Neuronal stem cell (in vitro differentiated cells): ENCODE data around the gene DNAH2.

Source experiments
- DNase-seq: peaks from one replicate; pipeline ENCODE4 v3.0.0-alpha.2; 2013; ENCODE audit warnings: low spot score
- H2AFZ ChIP-seq: one replicate; pipeline ENCODE4 v1.6.1; 2013; ENCODE audit warnings: mild to moderate bottlenecking, low read length, inconsistent platforms
- H2AK5ac ChIP-seq: 2 replicates; pipeline ENCODE4 v1.6.1; 2013; ENCODE audit warnings: low read depth, mild to moderate bottlenecking, inconsistent platforms, low read length, moderate library complexity, mixed read lengths
- H2BK120ac ChIP-seq: 2 replicates; pipeline ENCODE4 v1.6.1; 2013; ENCODE audit warnings: low read depth, mild to moderate bottlenecking, inconsistent platforms, low read length, moderate library complexity, mixed read lengths
- H2BK12ac ChIP-seq: one replicate; pipeline ENCODE4 v1.6.1; 2013; ENCODE audit warnings: low read length, inconsistent platforms
- H2BK15ac ChIP-seq: 2 replicates; pipeline ENCODE4 v1.6.1; 2013; ENCODE audit warnings: mild to moderate bottlenecking, low read length, inconsistent platforms, mixed read lengths
- H2BK5ac ChIP-seq: one replicate; pipeline ENCODE4 v1.6.1; 2013; ENCODE audit warnings: inconsistent platforms, mild to moderate bottlenecking, low read length, moderate library complexity
- H3K14ac ChIP-seq: one replicate; pipeline ENCODE4 v1.6.1; 2013; ENCODE audit warnings: low read length, inconsistent platforms
- H3K18ac ChIP-seq: 2 replicates; pipeline ENCODE4 v1.6.1; 2013; ENCODE audit warnings: low read length, inconsistent platforms
- H3K23ac ChIP-seq: 2 replicates; pipeline ENCODE4 v1.6.1; 2013; ENCODE audit warnings: low read depth, mild to moderate bottlenecking, mixed read lengths, low read length, inconsistent platforms; ENCODE audit not compliant: poor library complexity
- H3K27ac ChIP-seq: replicated peaks from 3 replicates; pipeline ENCODE4 v1.5.1; 2013; ENCODE audit warnings: low read length, inconsistent platforms
- H3K27me3 ChIP-seq, 3 experiments: 2 replicates each; pipeline ENCODE4 v1.6.1; 2013; ENCODE audit warnings: low read length in 3 of 3, mild to moderate bottlenecking in 2 of 3, inconsistent platforms in 1 of 3, low read depth in 1 of 3, mixed read lengths in 1 of 3, moderate library complexity in 1 of 3; ENCODE audit not compliant: control insufficient read depth in 3 of 3, insufficient read depth in 3 of 3
- H3K36me3 ChIP-seq, 2 donors: replicated peaks in 1 of 2; 2 replicates each; pipeline ENCODE4 v1.6.1; 2013; ENCODE audit warnings: low read length in 2 of 2; ENCODE audit not compliant: control insufficient read depth in 2 of 2, insufficient read depth in 2 of 2
- H3K4ac ChIP-seq: 2 replicates; pipeline ENCODE4 v1.6.1; 2013; ENCODE audit warnings: inconsistent platforms, mild to moderate bottlenecking, low read length, moderate library complexity
- H3K4me1 ChIP-seq, 2 donors: 1 replicate in 1 of 2; 2 replicates in 1 of 2; pipeline ENCODE4 v1.6.1; 2013; ENCODE audit warnings: low read length in 2 of 2, low read depth in 1 of 2; ENCODE audit not compliant: control insufficient read depth in 2 of 2, insufficient read depth in 1 of 2
- H3K4me2 ChIP-seq: one replicate; pipeline ENCODE4 v1.6.1; 2013; ENCODE audit warnings: mild to moderate bottlenecking, low read length, inconsistent platforms; ENCODE audit not compliant: insufficient read depth, poor library complexity, severe bottlenecking
- H3K4me3 ChIP-seq, 2 donors: 2 replicates each; pipeline ENCODE4 v1.5.1; 2013; ENCODE audit warnings: low read length in 2 of 2, mild to moderate bottlenecking in 2 of 2, inconsistent platforms in 1 of 2, moderate library complexity in 1 of 2
- H3K79me1 ChIP-seq: one replicate; pipeline ENCODE4 v1.6.1; 2013; ENCODE audit warnings: low read depth, mild to moderate bottlenecking, inconsistent platforms, low read length, moderate library complexity
- H3K9ac ChIP-seq: one replicate; pipeline ENCODE4 v1.6.1; 2013; ENCODE audit warnings: mild to moderate bottlenecking, low read depth, low read length, inconsistent platforms; ENCODE audit not compliant: poor library complexity
- H3K9me3 ChIP-seq, 2 donors: replicated peaks in 1 of 2; 2 replicates each; pipeline versions ENCODE3 to v1.6.1; 2013; ENCODE audit warnings: low read length in 2 of 2, mild to moderate bottlenecking in 2 of 2, inconsistent platforms in 1 of 2, low read depth in 1 of 2, mixed read lengths in 1 of 2, moderate library complexity in 1 of 2; ENCODE audit not compliant: control insufficient read depth in 2 of 2, insufficient read depth in 1 of 2
- H4K8ac ChIP-seq: one replicate; pipeline ENCODE4 v1.6.1; 2013; ENCODE audit warnings: low read depth, mild to moderate bottlenecking, inconsistent platforms, low read length, moderate library complexity
- H4K91ac ChIP-seq: one replicate; pipeline ENCODE4 v1.6.1; 2013; ENCODE audit warnings: low read length, low read depth, mild to moderate bottlenecking, inconsistent platforms; ENCODE audit not compliant: poor library complexity
- WGBS, 2 donors: extraction: QIAGEN DNeasy Blood & Tissue Kit; methylation state at CpG; one replicate each; pipeline ENCODE4 v1.1.7; 2013; ENCODE audit warnings: missing lambda C conversion rate in 2 of 2, mixed read lengths in 1 of 2; ENCODE audit not compliant: insufficient read length in 2 of 2, insufficient replicate concordance in 1 of 2; ENCODE audit errors: extremely low coverage in 2 of 2; 5-methylcytosine and 5-hydroxymethylcytosine counted together

Gene DNAH2

GRCh38 chr17:7837408-7838088 is 120.0 kb downstream of the DNAH2 start:
- Histone ChIP-seq H3K36me3 (peaks cover 5 to 15% of the 10 kb centered on the region in 2 donors), H4K91ac (no peak overlapping the region), H2AK5ac (no peak overlapping the region), H2BK15ac (no peak overlapping the region), H2BK12ac (no peak overlapping the region), H4K8ac (no peak overlapping the region), H3K4me2 (peak overlapping the region; percentile 59), H3K9ac (peak overlapping the region; percentile 7), H3K79me1 (peaks cover 4% of the 10 kb centered on the region), H3K27me3 (peaks cover 0 to 7% (median under 1%) of the 10 kb centered on the region in 3 experiments), H3K27ac (peak overlapping the region; percentile 86), H3K9me3 (no peaks in the 10 kb centered on the region), H3K4me3 (peak overlapping the region in 1 of 2 donors; percentile 79), H3K4ac (no peak overlapping the region), H3K18ac (no peak overlapping the region), H2BK120ac (no peak overlapping the region), H3K14ac (no peak overlapping the region), H3K23ac (no peak overlapping the region), H2AFZ (peak overlapping the region; percentile 39), H2BK5ac (no peak overlapping the region), H3K4me1 (peaks cover 35 to 48% of the 10 kb centered on the region in 2 donors)
- no peak for DNase-seq
- WGBS, 2 donors = no CpG with 5 or more reads among the region's 8 CpGs

DNA sequence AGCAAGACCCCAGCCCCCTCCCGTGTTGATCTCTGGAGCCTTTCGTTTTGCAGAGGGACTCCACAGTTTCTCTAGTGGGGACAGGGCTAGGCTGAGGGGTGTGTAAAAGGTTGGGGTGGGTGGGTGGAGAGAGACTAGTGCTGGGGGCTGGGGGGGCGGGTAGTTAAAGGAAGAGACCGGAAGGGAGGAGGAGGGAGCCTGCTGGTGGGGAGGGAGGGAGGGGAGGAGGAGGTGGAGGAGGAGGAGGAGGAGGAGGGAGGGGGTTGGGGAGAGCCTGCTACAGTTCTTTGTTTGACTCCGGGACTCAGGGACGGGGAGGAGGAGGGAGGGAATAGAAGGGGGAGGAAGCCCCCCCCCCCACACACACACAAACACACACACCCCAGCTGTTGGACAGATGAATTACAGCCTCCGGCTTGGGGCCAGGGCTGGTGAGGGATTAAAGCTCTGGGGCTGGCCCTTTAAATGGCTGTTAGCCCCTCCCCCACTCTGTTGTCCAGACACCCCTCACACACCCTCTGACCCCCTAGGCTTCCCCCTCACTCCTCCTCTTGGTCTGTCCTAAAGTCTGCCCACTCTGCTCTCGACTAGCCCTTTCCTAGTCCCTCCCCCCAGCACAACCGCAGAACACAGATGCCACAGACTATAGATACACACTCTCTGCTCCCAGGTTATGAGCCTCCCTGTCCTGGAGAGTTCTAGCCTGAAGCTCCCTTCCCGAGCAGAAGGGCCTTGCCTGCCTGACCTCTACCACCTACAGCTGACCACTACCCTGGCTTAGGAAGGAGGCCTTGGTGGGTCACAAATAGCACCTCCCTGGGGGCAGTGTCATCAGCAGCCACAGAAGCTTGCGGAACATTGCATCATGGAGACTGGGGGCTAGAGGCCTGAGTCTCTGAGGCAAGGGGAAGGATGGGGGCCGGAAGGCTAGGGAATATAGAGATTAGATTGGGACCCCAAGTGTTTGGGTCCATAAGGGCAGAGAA is 120.8 kb downstream of the DNAH2 start:
- no peaks in the 10 kb centered on the region for H3K9me3 ChIP-seq
- no peak overlapping the region for H4K8ac ChIP-seq
- peak overlapping the region; percentile 22 for H3K9ac ChIP-seq
- H2BK5ac ChIP-seq = no peak overlapping the region
- peak overlapping the region; percentile 56 to 79 for H3K4me3 ChIP-seq
- no peak overlapping the region for H2AK5ac ChIP-seq
- H3K79me1 ChIP-seq = peaks cover 10% of the 10 kb centered on the region
- H3K4me2 ChIP-seq = peak overlapping the region; percentile 45
- no peak overlapping the region for H2BK120ac ChIP-seq
- H3K14ac ChIP-seq = no peak overlapping the region
- no peaks in the 10 kb centered on the region for H3K27me3 ChIP-seq
- no peak overlapping the region for H3K23ac ChIP-seq
- no peak overlapping the region for H2BK12ac ChIP-seq
- H3K18ac ChIP-seq = peak overlapping the region; percentile 60
- peak overlapping the region; percentile 86 for H3K27ac ChIP-seq
- no peak overlapping the region for H2BK15ac ChIP-seq
- no peak overlapping the region for H4K91ac ChIP-seq
- H3K36me3 ChIP-seq = peaks cover 5 to 15% of the 10 kb centered on the region in 2 donors
- no peak overlapping the region for H2AFZ ChIP-seq
- peaks cover 36 to 49% of the 10 kb centered on the region in 2 donors for H3K4me1 ChIP-seq
- no peak overlapping the region for H3K4ac ChIP-seq
- no CpG with 5 or more reads among the region's 12 CpGs for WGBS, 2 donors
- peak; percentile 81 for DNase-seq

DNA sequence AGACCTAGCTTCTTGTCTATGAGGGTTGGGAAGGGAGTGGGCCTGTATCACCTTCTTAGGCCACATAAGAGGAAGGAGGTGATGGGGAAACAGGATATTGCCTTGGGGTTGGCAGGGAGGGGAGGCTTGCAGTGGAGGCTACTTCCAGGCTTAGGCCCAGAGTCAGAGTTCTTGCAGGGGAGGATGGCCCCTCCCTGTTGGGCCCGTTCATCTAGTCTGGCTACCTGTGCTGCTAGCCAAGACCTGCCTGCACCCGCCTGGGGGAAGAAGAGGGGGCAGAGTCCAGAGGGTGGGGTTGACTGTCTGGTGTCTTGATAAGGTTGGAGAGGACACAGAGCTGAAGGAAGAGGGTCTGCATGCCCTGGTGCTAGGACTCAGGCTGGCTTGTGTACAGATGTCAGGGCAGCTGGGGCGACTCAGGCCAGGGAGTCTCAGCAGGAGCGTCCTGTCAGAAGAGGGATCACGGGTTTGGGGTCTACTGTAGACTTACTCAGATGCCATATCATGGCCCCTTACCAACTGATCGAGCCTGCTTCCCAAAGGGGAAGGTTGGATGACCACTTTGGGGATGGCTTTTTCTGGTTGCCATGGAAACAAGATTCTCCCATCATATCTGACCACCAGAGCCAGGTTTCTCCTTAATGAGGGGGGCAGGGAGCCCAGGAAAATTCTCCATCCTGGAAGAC is 121.8 kb downstream of the DNAH2 start:
- Histone ChIP-seq H3K36me3 (peaks cover 5 to 15% of the 10 kb centered on the region in 2 donors), H3K23ac (no peak overlapping the region), H3K27ac (no peak overlapping the region), H4K8ac (no peak overlapping the region), H2BK12ac (no peak overlapping the region), H2AFZ (no peak overlapping the region), H4K91ac (no peak overlapping the region), H3K18ac (no peak overlapping the region), H3K4ac (no peak overlapping the region), H3K4me1 (peaks cover 34 to 43% of the 10 kb centered on the region in 2 donors), H2BK15ac (no peak overlapping the region), H3K14ac (no peak overlapping the region), H3K79me1 (peaks cover 14% of the 10 kb centered on the region), H2BK5ac (no peak overlapping the region), H3K9ac (no peak overlapping the region), H2AK5ac (no peak overlapping the region), H3K27me3 (no peaks in the 10 kb centered on the region), H2BK120ac (no peak overlapping the region), H3K9me3 (no peaks in the 10 kb centered on the region), H3K4me2 (peak overlapping the region; percentile 22), H3K4me3 (peak overlapping the region in 1 of 2 donors; percentile 79)
- no peak for DNase-seq
- WGBS, 2 donors = no CpG with 5 or more reads among the region's 6 CpGs
